Activated CD8-positive, alpha-beta T cell treated with anti-CD3 and anti-CD28 coated beads for 36 hours (primary cell): ENCODE data around the gene DCHS2. TPM values are rescaled to one million over a fixed set of nuclear protein-coding genes. Genes with fewer than 3 reads are reported as not detected.
A peak's percentile ranks its signal among the peaks of the same experiment; 100 is the strongest.

ENCODE experiments used
- ATAC-seq: fragments of 200-7000 bp; cut with Tn5 transposase; one replicate; pipeline ENCODE4 v1.10.0; 2021; ENCODE audit warnings: mild to moderate bottlenecking, moderate library complexity
- CTCF ChIA-PET: fragments of 350-600 bp; sonication (Branson Sonifier 250); formaldehyde crosslinking; loops from one replicate; lab custom pipeline; 2021; ENCODE audit warnings: antibody characterized with exemption; lab: Charles Lee
- POLR2A ChIA-PET: fragments of 350-600 bp; sonication (Branson Sonifier 250); formaldehyde crosslinking; loops from one replicate; lab custom pipeline; 2021; ENCODE audit warnings: antibody characterized with exemption; lab: Charles Lee
- DNase-seq: peaks from one replicate; pipeline ENCODE4 v3.0.0-alpha.2; 2020
- H3K27ac Mint-ChIP-seq: one replicate; pipeline ENCODE4 v1.8.0; 2021; ENCODE audit warnings: mild to moderate bottlenecking, mixed read lengths
- H3K27me3 Mint-ChIP-seq: one replicate; pipeline ENCODE4 v1.8.0; 2021; ENCODE audit warnings: mixed read lengths
- H3K36me3 Mint-ChIP-seq: one replicate; pipeline ENCODE4 v1.8.0; 2021; ENCODE audit warnings: low read depth, mixed read lengths
- H3K4me1 Mint-ChIP-seq: one replicate; pipeline ENCODE4 v1.8.0; 2021; ENCODE audit warnings: low read depth, mixed read lengths
- H3K4me3 Mint-ChIP-seq: one replicate; pipeline ENCODE4 v1.8.0; 2021; ENCODE audit warnings: mild to moderate bottlenecking, moderate library complexity, mixed read lengths
- H3K9me3 Mint-ChIP-seq: one replicate; pipeline ENCODE4 v1.8.0; 2021; ENCODE audit warnings: mixed read lengths
- intact Hi-C: fragments of 100-400 bp; cut with micrococcal nuclease; formaldehyde crosslinking; loops from one replicate; pipeline ENCODE4 v1.10.0; 2022
- total RNA-seq, 2 experiments: library from RNA; stranded (reverse); gene quantifications; one replicate each; pipeline ENCODE4 v1.2.3, GENCODE V29; 2021
- TF ChIP-seq, protein P1 (sequence below): fragments of 200-600 bp; IDR thresholded peaks from one replicate; pipeline ENCODE4 v1.8.0; 2022; ENCODE audit warnings: antibody characterized with exemption, mild to moderate bottlenecking

Gene DCHS2
- total RNA-seq, 2 experiments from 2014 or later = not detected

DNA sequence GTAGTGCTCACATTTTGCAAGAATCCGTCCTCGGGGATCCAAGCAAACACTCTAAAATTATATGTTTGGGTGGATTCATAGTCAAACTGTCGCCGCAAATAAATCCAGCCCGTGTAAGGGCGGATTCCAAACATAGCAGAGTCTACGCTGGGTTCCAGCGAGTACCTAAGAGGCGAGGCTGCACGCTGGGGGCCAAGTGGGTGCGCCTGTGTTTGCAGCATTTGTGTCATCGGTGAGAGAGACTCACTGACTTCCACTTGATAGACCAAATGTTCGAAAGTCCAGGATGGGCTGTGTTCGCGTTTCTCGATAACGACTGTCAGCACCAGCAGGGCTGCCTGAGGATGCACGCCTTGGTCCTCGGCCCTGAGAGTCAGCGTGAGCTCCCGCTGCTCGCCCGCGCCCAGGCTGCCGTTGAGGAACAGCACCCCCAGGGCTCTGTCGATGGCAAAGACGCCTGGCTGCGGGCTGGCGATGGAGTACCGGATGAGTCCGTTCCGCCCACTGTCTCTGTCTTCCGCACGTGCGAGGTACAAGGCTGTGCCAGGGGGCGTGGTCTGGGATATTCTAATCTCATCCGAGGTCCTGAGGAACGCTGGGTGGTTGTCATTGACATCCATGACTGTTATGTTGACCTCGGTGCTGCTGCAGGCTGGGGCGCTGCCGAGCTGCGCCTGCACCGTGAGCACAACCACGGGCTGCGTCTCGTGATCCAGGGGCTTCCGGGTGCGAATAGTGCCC is 158.7 kb downstream of the DCHS2 start:
- DNase-seq (peak; percentile 77), ATAC-seq (peak; percentile 91)
- intact Hi-C loops = loop anchor here (5.0 kb wide), 1 partner anchor 174 kb away; no protein-coding TSS in a partner anchor
- H3K4me3 Mint-ChIP-seq = peak overlapping the region; percentile 67
- H3K27ac Mint-ChIP-seq = no peak overlapping the region
- no peaks in the 10 kb centered on the region for H3K9me3 Mint-ChIP-seq
- ChIA-PET POLR2A (no interaction called here), CTCF (interaction anchor here (1.4 kb wide), 1 partner anchor 13 kb away, joined by 3 read pairs; no protein-coding TSS in a partner anchor)
- H3K27me3 Mint-ChIP-seq = peaks cover 24% of the 10 kb centered on the region
- no peaks in the 10 kb centered on the region for H3K36me3 Mint-ChIP-seq
- H3K4me1 Mint-ChIP-seq = peaks cover 10% of the 10 kb centered on the region
- TF ChIP-seq, protein P1, sequence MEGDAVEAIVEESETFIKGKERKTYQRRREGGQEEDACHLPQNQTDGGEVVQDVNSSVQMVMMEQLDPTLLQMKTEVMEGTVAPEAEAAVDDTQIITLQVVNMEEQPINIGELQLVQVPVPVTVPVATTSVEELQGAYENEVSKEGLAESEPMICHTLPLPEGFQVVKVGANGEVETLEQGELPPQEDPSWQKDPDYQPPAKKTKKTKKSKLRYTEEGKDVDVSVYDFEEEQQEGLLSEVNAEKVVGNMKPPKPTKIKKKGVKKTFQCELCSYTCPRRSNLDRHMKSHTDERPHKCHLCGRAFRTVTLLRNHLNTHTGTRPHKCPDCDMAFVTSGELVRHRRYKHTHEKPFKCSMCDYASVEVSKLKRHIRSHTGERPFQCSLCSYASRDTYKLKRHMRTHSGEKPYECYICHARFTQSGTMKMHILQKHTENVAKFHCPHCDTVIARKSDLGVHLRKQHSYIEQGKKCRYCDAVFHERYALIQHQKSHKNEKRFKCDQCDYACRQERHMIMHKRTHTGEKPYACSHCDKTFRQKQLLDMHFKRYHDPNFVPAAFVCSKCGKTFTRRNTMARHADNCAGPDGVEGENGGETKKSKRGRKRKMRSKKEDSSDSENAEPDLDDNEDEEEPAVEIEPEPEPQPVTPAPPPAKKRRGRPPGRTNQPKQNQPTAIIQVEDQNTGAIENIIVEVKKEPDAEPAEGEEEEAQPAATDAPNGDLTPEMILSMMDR = no peak

DNA sequence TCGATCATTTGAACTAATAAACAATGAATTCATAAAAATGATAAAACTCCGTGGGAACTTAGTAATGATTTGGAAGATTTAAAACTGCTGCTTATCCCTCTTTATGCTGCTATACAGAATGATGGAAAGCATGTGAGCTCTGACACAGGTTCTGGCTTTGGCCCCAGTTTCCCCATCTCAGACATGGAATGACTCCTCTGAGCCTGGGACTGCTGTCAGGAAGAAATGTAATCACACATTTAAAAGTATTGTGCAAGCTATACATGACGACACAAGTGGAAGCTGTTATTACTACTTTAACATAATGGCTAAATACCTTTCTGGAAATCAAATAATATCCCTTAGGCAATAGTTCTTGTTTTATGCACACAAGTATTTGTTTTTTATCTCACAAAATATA is 161.7 kb downstream of the DCHS2 start:
- no peak for ATAC-seq
- CTCF ChIA-PET = interaction anchor here (1.7 to 2.2 kb wide), 2 partner anchors 20 to 177 kb away, joined by 6 to 13 read pairs; no protein-coding TSS in a partner anchor
- intact Hi-C loops = loop anchor here (5.0 kb wide), 1 partner anchor 177 kb away; no protein-coding TSS in a partner anchor
- H3K27me3 Mint-ChIP-seq = peaks cover 32% of the 10 kb centered on the region
- no peak overlapping the region for H3K27ac Mint-ChIP-seq
- POLR2A ChIA-PET = no interaction called here
- H3K9me3 Mint-ChIP-seq = no peaks in the 10 kb centered on the region
- no peak for DNase-seq
- H3K4me3 Mint-ChIP-seq = no peak overlapping the region
- H3K4me1 Mint-ChIP-seq = peaks cover 10% of the 10 kb centered on the region
- no peaks in the 10 kb centered on the region for H3K36me3 Mint-ChIP-seq
- TF ChIP-seq, protein P1 = no peak

DNA sequence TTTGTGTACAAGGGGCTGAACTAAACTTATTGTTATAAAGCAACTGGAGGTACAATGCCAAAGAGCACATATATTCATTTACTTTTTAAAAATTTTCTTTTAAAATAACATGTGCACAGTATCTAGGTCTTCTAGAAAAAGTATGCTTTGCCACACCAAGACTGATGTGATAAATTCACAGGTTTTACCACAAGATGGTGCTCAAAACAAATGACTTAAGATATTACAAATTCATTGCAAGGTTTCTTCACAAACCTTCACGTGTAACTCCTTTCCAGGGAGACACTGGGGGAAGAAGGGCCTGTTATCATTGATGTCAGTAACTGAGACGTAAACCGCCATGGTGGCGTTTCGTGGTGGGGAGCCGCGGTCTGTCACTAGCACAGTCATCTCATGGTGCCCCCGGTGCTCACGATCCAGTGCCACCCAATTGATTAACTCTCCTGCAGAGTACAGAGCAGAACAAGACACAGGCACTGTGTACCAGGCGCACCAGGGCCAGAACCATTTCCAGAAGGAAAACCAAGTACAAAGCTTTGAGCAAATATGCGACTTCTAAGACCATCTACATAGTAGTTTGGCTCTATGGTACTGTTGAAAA is 162.2 kb downstream of the DCHS2 start:
- Mint-ChIP-seq H3K36me3 (no peaks in the 10 kb centered on the region), H3K9me3 (no peaks in the 10 kb centered on the region), H3K27ac (no peak overlapping the region), H3K27me3 (peaks cover 32% of the 10 kb centered on the region), H3K4me3 (no peak overlapping the region), H3K4me1 (peaks cover 10% of the 10 kb centered on the region)
- TF ChIP-seq, protein P1 = peak; percentile 26
- CTCF ChIA-PET = interaction anchor here (1.2 to 2.2 kb wide), 4 partner anchors 10 to 177 kb away, joined by 3 to 13 read pairs (median 5); no protein-coding TSS in a partner anchor
- ATAC-seq = no peak
- DNase-seq = peak; percentile 2
- POLR2A ChIA-PET = no interaction called here
- intact Hi-C loops = no loop called here

DNA sequence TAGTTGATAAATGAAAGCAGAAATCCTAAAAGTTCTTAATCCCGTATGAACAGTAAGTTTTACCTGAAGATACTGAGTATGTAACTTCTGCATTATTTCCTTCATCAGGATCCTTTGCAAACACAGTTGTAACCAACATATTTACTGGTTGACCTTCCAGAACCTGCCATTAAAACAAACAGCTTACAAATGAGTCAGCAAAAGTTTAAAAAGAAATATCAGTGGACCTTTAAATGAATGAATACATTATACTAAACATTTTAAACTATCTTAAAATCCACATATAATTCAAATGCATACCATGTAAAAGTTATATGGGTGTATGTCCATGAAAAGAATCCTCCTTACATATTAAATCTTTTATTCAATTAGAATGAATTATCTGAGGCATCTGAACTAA is 163.6 kb downstream of the DCHS2 start:
- ChIA-PET CTCF (interaction anchor here (0.8 to 1.2 kb wide), 3 partner anchors 11 to 291 kb away, joined by 3 to 4 read pairs (median 3); no protein-coding TSS in a partner anchor), POLR2A (no interaction called here)
- Mint-ChIP-seq H3K4me3 (no peak overlapping the region), H3K36me3 (no peaks in the 10 kb centered on the region), H3K9me3 (no peaks in the 10 kb centered on the region), H3K27me3 (peaks cover 33% of the 10 kb centered on the region), H3K27ac (no peak overlapping the region), H3K4me1 (peaks cover 7% of the 10 kb centered on the region)
- intact Hi-C loops = no loop called here
- TF ChIP-seq, protein P1 = no peak
- no peak for DNase-seq
- ATAC-seq = no peak

DNA sequence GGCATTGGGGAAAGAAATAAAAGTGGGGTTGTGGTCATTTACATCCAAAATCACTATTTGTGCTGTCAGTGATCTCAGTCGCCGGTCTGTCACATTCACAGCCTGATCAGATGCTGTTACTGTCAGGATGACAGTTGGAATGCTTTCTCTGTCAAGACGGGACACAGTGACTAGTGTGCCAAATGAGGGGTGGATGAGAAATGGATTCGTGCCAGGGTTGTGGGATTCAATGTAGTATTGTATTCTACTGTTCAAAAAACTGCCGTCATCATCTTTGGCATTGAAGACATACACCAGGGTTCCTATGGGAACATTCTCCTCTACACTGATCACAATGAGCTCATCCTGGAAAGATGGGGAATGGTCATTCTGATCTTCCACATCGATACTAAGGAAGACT is 171.1 kb downstream of the DCHS2 start:
- Mint-ChIP-seq H3K27ac (no peak overlapping the region), H3K9me3 (peaks cover 7% of the 10 kb centered on the region), H3K4me3 (no peak overlapping the region), H3K27me3 (peaks cover 16% of the 10 kb centered on the region), H3K4me1 (no peaks in the 10 kb centered on the region), H3K36me3 (no peaks in the 10 kb centered on the region)
- TF ChIP-seq, protein P1 = no peak
- ChIA-PET POLR2A (no interaction called here), CTCF (no interaction called here)
- DNase-seq = no peak
- no peak for ATAC-seq
- intact Hi-C loops = no loop called here
